HCT116 (cell line): ENCODE results near the gene TCEA3. TPM values are rescaled to one million over a fixed set of nuclear protein-coding genes. Genes with fewer than 3 reads are reported as not detected.

ENCODE experiments used
- ATAC-seq: fragments of 200-7000 bp; cut with Tn5 transposase; 2 replicates; pipeline ENCODE4 v1.9.1; 2020; ENCODE audit warnings: mild to moderate bottlenecking, moderate library complexity
- BruUV-seq: library from RNA; stranded (reverse); fragments of 400-500 nt; replicated peaks from 2 replicates; lab custom pipeline; 2021; lab: Mats Ljungman, UMichigan
- CTCF ChIA-PET: fragments of 300-600 bp; sonication (Branson Sonifier 250); formaldehyde crosslinking; loops from one replicate; lab custom pipeline; 2021; ENCODE audit warnings: antibody characterized with exemption; lab: Charles Lee
- POLR2A ChIA-PET: fragments of 300-600, 350-600 bp; sonication (Branson Sonifier 250); formaldehyde crosslinking; loops from one replicate; lab custom pipeline; 2021; ENCODE audit warnings: antibody characterized with exemption; lab: Charles Lee
- RAD21 ChIA-PET, 2 experiments: fragments of 300-600 bp; sonication (Branson Sonifier 250); formaldehyde crosslinking; loops; one replicate each; lab custom pipeline; 2023; ENCODE audit warnings: low total read pairs in 2 of 2; ENCODE audit not compliant: uncharacterized antibody in 2 of 2, unreplicated experiment in 2 of 2, low non-redundant PET in 1 of 2; lab: Charles Lee
- DNase-seq: peaks from one replicate; pipeline ENCODE4 v3.0.0-alpha.2; 2010; ENCODE audit warnings: low read depth, low spot score
- H2AFZ ChIP-seq: fragments of 200-600 bp; shearing (Covaris generic), sonication (generic); 2 replicates; pipeline ENCODE4 v1.6.1; 2017; ENCODE audit warnings: low read depth, mixed run types, mixed read lengths, antibody characterized with exemption, low read length; ENCODE audit not compliant: poor library complexity, severe bottlenecking
- H3K27ac ChIP-seq: 2 replicates; pipeline ENCODE4 v1.5.1; 2012; ENCODE audit warnings: low read depth, low read length
- H3K27me3 ChIP-seq: fragments of 200-600 bp; sonication (generic); 2 replicates; pipeline ENCODE4 v1.6.1; 2016; ENCODE audit warnings: mixed run types, low read length, mixed read lengths; ENCODE audit not compliant: insufficient read depth
- H3K36me3 ChIP-seq, 2 experiments: fragments of 200-500 bp in 1 of 2; fragments of 200-600 bp in 1 of 2; sonication (Bioruptor generic) in 1 of 2; sonication (generic) in 1 of 2; 2 replicates each; pipeline versions ENCODE4 v1.5.1 to v1.6.1; 2014 to 2016; ENCODE audit warnings: low read length in 2 of 2, inconsistent platforms in 1 of 2, mixed read lengths in 1 of 2, mixed run types in 1 of 2; ENCODE audit not compliant: insufficient read depth in 2 of 2, control insufficient read depth in 1 of 2
- H3K4me1 ChIP-seq, 2 experiments: fragments of 200-600 bp in 1 of 2; sonication (generic) in 1 of 2; 2 replicates each; pipeline versions ENCODE4 v1.5.1 to v1.6.1; 2012 to 2017; ENCODE audit warnings: low read length in 2 of 2, inconsistent platforms in 1 of 2, mild to moderate bottlenecking in 1 of 2, mixed read lengths in 1 of 2, mixed run types in 1 of 2, moderate library complexity in 1 of 2; ENCODE audit not compliant: insufficient read depth in 2 of 2, control insufficient read depth in 1 of 2
- H3K4me2 ChIP-seq: fragments of 200-600 bp; sonication (generic); 2 replicates; pipeline ENCODE4 v1.6.1; 2017; ENCODE audit warnings: mixed run types, low read length, mixed read lengths
- H3K4me3 ChIP-seq, 2 experiments: fragments of 200-600 bp in 1 of 2; sonication (generic) in 1 of 2; replicated peaks in 1 of 2; 2 replicates each; pipeline ENCODE4 v1.5.1; 2011 to 2016; ENCODE audit warnings: low read length in 2 of 2, control low read depth in 1 of 2, low read depth in 1 of 2, mild to moderate bottlenecking in 1 of 2, mixed read lengths in 1 of 2, mixed run types in 1 of 2
- H3K79me2 ChIP-seq: fragments of 200-600 bp; sonication (generic); 2 replicates; pipeline ENCODE4 v1.6.1; 2017; ENCODE audit warnings: mild to moderate bottlenecking, mixed run types, low read length, moderate library complexity, mixed read lengths; ENCODE audit not compliant: insufficient read depth
- H3K9ac ChIP-seq: fragments of 200-600 bp; sonication (generic); 2 replicates; pipeline ENCODE4 v1.6.1; 2016; ENCODE audit warnings: low read length, mixed read lengths
- H3K9me2 ChIP-seq: fragments of 200-600 bp; sonication (generic), shearing (Covaris generic); 2 replicates; pipeline ENCODE4 v1.6.1; 2017; ENCODE audit warnings: mixed run types, mild to moderate bottlenecking, moderate library complexity; ENCODE audit not compliant: insufficient read depth
- H3K9me3 ChIP-seq, 2 experiments: fragments of 200-500 bp in 1 of 2; fragments of 200-600 bp in 1 of 2; sonication (Bioruptor generic) in 1 of 2; sonication (generic) in 1 of 2; 2 replicates each; pipeline ENCODE4 v1.6.1; 2014 to 2017; ENCODE audit warnings: low read length in 2 of 2, mixed read lengths in 2 of 2, inconsistent platforms in 1 of 2, low read depth in 1 of 2, mild to moderate bottlenecking in 1 of 2, mixed run types in 1 of 2, moderate library complexity in 1 of 2; ENCODE audit not compliant: control insufficient read depth in 1 of 2, insufficient read depth in 1 of 2
- H4K20me1 ChIP-seq: fragments of 200-600 bp; sonication (generic), shearing (Covaris generic); 2 replicates; pipeline ENCODE4 v1.6.1; 2017; ENCODE audit warnings: mixed run types, mild to moderate bottlenecking, moderate library complexity; ENCODE audit not compliant: insufficient read depth
- CTCF ChIP-seq, 3 experiments: fragments of 200-600 bp in 1 of 3; sonication (generic) in 1 of 3; IDR thresholded peaks in 2 of 3; conservative IDR thresholded peaks in 1 of 3; 2 replicates each; pipeline ENCODE4 v1.5.1; 2012 to 2017; ENCODE audit warnings: low read depth in 2 of 3, low read length in 2 of 3, antibody characterized with exemption in 1 of 3, borderline replicate concordance in 1 of 3, control low read depth in 1 of 3, mild to moderate bottlenecking in 1 of 3, mixed read lengths in 1 of 3, mixed run types in 1 of 3, moderate library complexity in 1 of 3; ENCODE audit not compliant: insufficient read depth in 1 of 3
- EGR1 ChIP-seq: IDR thresholded peaks from 2 replicates; pipeline ENCODE4 v1.6.1; 2012; ENCODE audit warnings: low read depth
- ELF1 ChIP-seq: IDR thresholded peaks from 2 replicates; pipeline ENCODE4 v1.6.1; 2012; ENCODE audit warnings: low read depth, borderline replicate concordance
- EZH2 ChIP-seq: fragments of 200-600 bp; sonication (generic); IDR thresholded peaks from 2 replicates; pipeline ENCODE4 v1.6.1; 2017; ENCODE audit warnings: antibody characterized with exemption, mixed run types
- REST ChIP-seq: IDR thresholded peaks from 2 replicates; pipeline ENCODE4 v1.6.1; 2012; ENCODE audit warnings: low read depth
- SIN3A ChIP-seq: IDR thresholded peaks from 2 replicates; pipeline ENCODE4 v1.6.1; 2012; ENCODE audit warnings: low read depth
- SP1 ChIP-seq: IDR thresholded peaks from 2 replicates; pipeline ENCODE4 v1.6.1; 2012; ENCODE audit warnings: low read depth
- SRF ChIP-seq: IDR thresholded peaks from 2 replicates; pipeline ENCODE4 v1.6.1; 2012; ENCODE audit warnings: low read depth
- TCF7L2 ChIP-seq: IDR thresholded peaks from 2 replicates; pipeline ENCODE4 v1.7.0; 2011; ENCODE audit warnings: borderline replicate concordance, inconsistent platforms; ENCODE audit not compliant: insufficient read depth, insufficient read length; ENCODE audit errors: extremely low read depth
- YY1 ChIP-seq: IDR thresholded peaks from 2 replicates; pipeline ENCODE4 v1.6.1; 2011; ENCODE audit warnings: low read length, low read depth, moderate library complexity, mild to moderate bottlenecking; ENCODE audit not compliant: insufficient replicate concordance; ENCODE audit errors: extremely low read depth
- ZBTB33 ChIP-seq: IDR thresholded peaks from 2 replicates; pipeline ENCODE4 v1.6.1; 2011; ENCODE audit warnings: mild to moderate bottlenecking, low read length, moderate library complexity; ENCODE audit not compliant: insufficient replicate concordance; ENCODE audit errors: extremely low read depth
- intact Hi-C: fragments of 100-400 bp; cut with micrococcal nuclease; formaldehyde crosslinking; loops from 2 replicates; pipeline ENCODE4 v1.10.0; 2022
- total RNA-seq: library from RNA; stranded (reverse); gene quantifications from one replicate; pipeline ENCODE4 v1.2.1, GENCODE V29; 2021; ENCODE audit not compliant: unreplicated experiment

Gene TCEA3
- total RNA-seq, 1 experiment from 2014 or later, result 3.7 TPM

- Histone ChIP-seq H3K9ac (no peak overlapping the region), H3K27ac (no peak overlapping the region), H3K4me1 (no peaks in the 10 kb centered on the region), H2AFZ (no peak overlapping the region), H3K79me2 (no peaks in the 10 kb centered on the region), H3K4me2 (no peak overlapping the region), H4K20me1 (no peaks in the 10 kb centered on the region), H3K9me3 (no peaks in the 10 kb centered on the region), H3K36me3 (no peaks in the 10 kb centered on the region), H3K4me3 (no peak overlapping the region), H3K27me3 (no peaks in the 10 kb centered on the region), H3K9me2 (no peaks in the 10 kb centered on the region)
- ATAC-seq (peak; percentile 70; the same call in 1 of the 2 replicates), DNase-seq (no peak)
- BruUV-seq, result no TSS peak
- ChIA-PET CTCF (no interaction called here), RAD21 (no interaction called here), POLR2A (no interaction called here)
- intact Hi-C loops, result no loop called here
- TF ChIP-seq CTCF (IDR thresholded peaks at IDR 0.05 in 2 of 3, conservative IDR thresholded peaks at IDR 0.05 in 1 of 3; ENCODE audit: borderline replicate concordance in 1 of 3, insufficient read depth in 1 of 3, low read depth in 2 of 3, low read length in 2 of 3), result no peak
- no peak for TF ChIP-seq SRF
- TF ChIP-seq SIN3A, result no peak
- no peak for TF ChIP-seq ELF1
- TF ChIP-seq EGR1, result no peak
- no peak for TF ChIP-seq REST
- TF ChIP-seq EZH2, result no peak
- no peak for TF ChIP-seq SP1
- TF ChIP-seq YY1, result no peak
- TF ChIP-seq TCF7L2, result no peak
- no peak for TF ChIP-seq ZBTB33
- TF ChIP-seq, all 23 proteins: peak for 0
Observed at GRCh38 chr1:23459338-23459757, 34.8 kb upstream of the TCEA3 start.
